Measurements from ENCODE around the gene MIA3.

The MIA3 gene

DNA sequence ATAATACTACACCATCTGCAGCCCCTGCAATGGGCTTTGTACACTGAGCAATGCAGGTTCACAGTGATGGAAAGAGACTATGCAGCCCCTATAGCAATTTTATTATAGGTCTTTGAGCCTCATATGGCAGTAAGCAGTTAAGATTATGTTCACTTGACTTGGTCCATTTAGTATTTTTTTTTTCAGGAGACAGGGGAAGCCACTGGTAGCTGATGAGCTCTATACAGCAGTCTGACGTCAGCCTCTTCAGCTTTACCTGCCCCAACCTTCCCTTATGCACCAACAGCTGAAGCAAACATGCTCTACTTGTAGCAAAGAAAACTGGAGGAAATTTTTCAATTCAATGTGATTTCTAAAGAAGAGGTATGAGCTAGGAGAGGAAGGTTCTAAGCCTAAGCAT, 62.2 kb downstream of the MIA3 start:
- Histone ChIP-seq H3K4me2 (ENCODE audit: low read depth, low read length, poor library complexity, severe bottlenecking) (no peak overlapping the region), H3K79me2 (ENCODE audit: insufficient read depth, low read length) (no peaks in the 10 kb centered on the region), H3K36me3 (ENCODE audit: insufficient read depth, low read length) (peaks cover 12% of the 10 kb centered on the region; the same call in 1 of the 2 replicates), H3F3A (ENCODE audit: low read depth) (no peaks in the 10 kb centered on the region), H3K9me2 (replicated peaks; ENCODE audit: low read depth, low read length) (no peaks in the 10 kb centered on the region), H3K4me3 (ENCODE audit: low read length, poor library complexity, severe bottlenecking) (no peak overlapping the region), H3K27me3 (ENCODE audit: insufficient read depth, low read length, poor library complexity, severe bottlenecking) (no peaks in the 10 kb centered on the region), H3K9ac (ENCODE audit: low read depth, low read length, poor library complexity, severe bottlenecking) (no peak overlapping the region), H3K9me3 (ENCODE audit: insufficient read depth, low read depth, low read length) (no peaks in the 10 kb centered on the region), H4K20me1 (ENCODE audit: insufficient read depth, low read length, poor library complexity, severe bottlenecking) (no peaks in the 10 kb centered on the region), H3K4me1 (ENCODE audit: insufficient read depth, low read length, poor library complexity, severe bottlenecking) (peaks cover 3% of the 10 kb centered on the region), H2AFZ (ENCODE audit: low read length) (no peak overlapping the region)
- TF ChIP-seq EZH2phosphoT487 (IDR thresholded peaks at IDR 0.05; ENCODE audit: borderline replicate concordance) = no peak
- TF ChIP-seq, protein P1, sequence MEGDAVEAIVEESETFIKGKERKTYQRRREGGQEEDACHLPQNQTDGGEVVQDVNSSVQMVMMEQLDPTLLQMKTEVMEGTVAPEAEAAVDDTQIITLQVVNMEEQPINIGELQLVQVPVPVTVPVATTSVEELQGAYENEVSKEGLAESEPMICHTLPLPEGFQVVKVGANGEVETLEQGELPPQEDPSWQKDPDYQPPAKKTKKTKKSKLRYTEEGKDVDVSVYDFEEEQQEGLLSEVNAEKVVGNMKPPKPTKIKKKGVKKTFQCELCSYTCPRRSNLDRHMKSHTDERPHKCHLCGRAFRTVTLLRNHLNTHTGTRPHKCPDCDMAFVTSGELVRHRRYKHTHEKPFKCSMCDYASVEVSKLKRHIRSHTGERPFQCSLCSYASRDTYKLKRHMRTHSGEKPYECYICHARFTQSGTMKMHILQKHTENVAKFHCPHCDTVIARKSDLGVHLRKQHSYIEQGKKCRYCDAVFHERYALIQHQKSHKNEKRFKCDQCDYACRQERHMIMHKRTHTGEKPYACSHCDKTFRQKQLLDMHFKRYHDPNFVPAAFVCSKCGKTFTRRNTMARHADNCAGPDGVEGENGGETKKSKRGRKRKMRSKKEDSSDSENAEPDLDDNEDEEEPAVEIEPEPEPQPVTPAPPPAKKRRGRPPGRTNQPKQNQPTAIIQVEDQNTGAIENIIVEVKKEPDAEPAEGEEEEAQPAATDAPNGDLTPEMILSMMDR (conservative IDR thresholded peaks at IDR 0.05; ENCODE audit: low read length) = no peak

- TF ChIP-seq, protein P1 (conservative IDR thresholded peaks at IDR 0.05; ENCODE audit: low read length) = no peak
- no peak for TF ChIP-seq EZH2phosphoT487 (IDR thresholded peaks at IDR 0.05; ENCODE audit: borderline replicate concordance)
- Histone ChIP-seq H3K4me2 (ENCODE audit: low read depth, low read length, poor library complexity, severe bottlenecking) (no peak overlapping the region), H3K4me1 (ENCODE audit: insufficient read depth, low read length, poor library complexity, severe bottlenecking) (no peaks in the 10 kb centered on the region), H3K9me2 (replicated peaks; ENCODE audit: low read depth, low read length) (no peaks in the 10 kb centered on the region), H3F3A (ENCODE audit: low read depth) (no peaks in the 10 kb centered on the region), H3K36me3 (ENCODE audit: insufficient read depth, low read length) (peaks cover 20% of the 10 kb centered on the region; the same call in 1 of the 2 replicates), H3K9ac (ENCODE audit: low read depth, low read length, poor library complexity, severe bottlenecking) (no peak overlapping the region), H2AFZ (ENCODE audit: low read length) (no peak overlapping the region), H3K79me2 (ENCODE audit: insufficient read depth, low read length) (0 out of 2 replicates have a peak, but pooled peaks cover 7% of the 10 kb centered on the region), H3K4me3 (ENCODE audit: low read length, poor library complexity, severe bottlenecking) (no peak overlapping the region), H3K9me3 (ENCODE audit: insufficient read depth, low read depth, low read length) (no peaks in the 10 kb centered on the region), H4K20me1 (ENCODE audit: insufficient read depth, low read length, poor library complexity, severe bottlenecking) (no peaks in the 10 kb centered on the region), H3K27me3 (ENCODE audit: insufficient read depth, low read length, poor library complexity, severe bottlenecking) (no peaks in the 10 kb centered on the region)
Measured at GRCh38 chr1:222691016-222691415, 73.1 kb downstream of the MIA3 start.

DNA sequence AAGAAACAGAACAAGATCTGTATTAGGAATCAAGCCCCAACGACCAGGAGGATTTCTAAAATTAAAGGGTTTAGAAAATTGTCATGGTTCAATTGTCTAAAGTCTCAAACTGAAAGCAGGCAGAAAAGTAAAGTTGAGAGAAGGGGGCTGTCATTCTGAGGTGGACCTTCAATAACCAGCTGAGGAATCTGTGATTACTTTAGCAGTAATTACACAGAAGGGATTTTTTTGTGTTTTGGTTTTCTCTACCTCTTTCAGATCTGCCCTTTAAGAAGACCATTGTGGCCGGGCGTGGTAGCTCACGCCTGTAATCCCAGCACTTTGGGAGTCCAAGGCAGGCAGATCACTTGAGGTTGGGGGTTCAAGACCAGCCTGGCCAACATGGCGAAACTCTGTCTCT, 77.0 kb downstream of the MIA3 start:
- Histone ChIP-seq H3K9me2 (replicated peaks; ENCODE audit: low read depth, low read length) (no peaks in the 10 kb centered on the region), H3K79me2 (ENCODE audit: insufficient read depth, low read length) (0 out of 2 replicates have a peak, but pooled peaks cover 7% of the 10 kb centered on the region), H3K9me3 (ENCODE audit: insufficient read depth, low read depth, low read length) (no peaks in the 10 kb centered on the region), H2AFZ (ENCODE audit: low read length) (no peak overlapping the region), H3F3A (ENCODE audit: low read depth) (no peaks in the 10 kb centered on the region), H4K20me1 (ENCODE audit: insufficient read depth, low read length, poor library complexity, severe bottlenecking) (no peaks in the 10 kb centered on the region), H3K4me3 (ENCODE audit: low read length, poor library complexity, severe bottlenecking) (no peak overlapping the region), H3K4me2 (ENCODE audit: low read depth, low read length, poor library complexity, severe bottlenecking) (no peak overlapping the region), H3K27me3 (ENCODE audit: insufficient read depth, low read length, poor library complexity, severe bottlenecking) (no peaks in the 10 kb centered on the region), H3K9ac (ENCODE audit: low read depth, low read length, poor library complexity, severe bottlenecking) (no peak overlapping the region), H3K4me1 (ENCODE audit: insufficient read depth, low read length, poor library complexity, severe bottlenecking) (no peaks in the 10 kb centered on the region), H3K36me3 (ENCODE audit: insufficient read depth, low read length) (peaks cover 10% of the 10 kb centered on the region; the same call in 1 of the 2 replicates)
- TF ChIP-seq, protein P1 (conservative IDR thresholded peaks at IDR 0.05; ENCODE audit: low read length) = no peak
- TF ChIP-seq EZH2phosphoT487 (IDR thresholded peaks at IDR 0.05; ENCODE audit: borderline replicate concordance) = no peak
